PC-3 (cell line): Measurements from ENCODE around the gene EEF1E1. TPM values are rescaled to one million over a fixed set of nuclear protein-coding genes. Genes with fewer than 3 reads are reported as not detected.

Source experiments
- ATAC-seq: fragments of 200-7000 bp; cut with Tn5 transposase; 2 replicates; pipeline ENCODE4 v1.9.1; 2020; ENCODE audit warnings: mild to moderate bottlenecking, moderate library complexity
- BruUV-seq: library from RNA; stranded (reverse); fragments of 400-500 nt; replicated peaks from 2 replicates; lab custom pipeline; 2021; lab: Mats Ljungman, UMichigan
- CTCF ChIA-PET: fragments of 300-600 bp; sonication (Branson Sonifier 250); formaldehyde crosslinking; loops from one replicate; lab custom pipeline; 2022; ENCODE audit warnings: antibody characterized with exemption; lab: Charles Lee
- POLR2A ChIA-PET: fragments of 300-600 bp; sonication (Branson Sonifier 250); formaldehyde crosslinking; loops from one replicate; lab custom pipeline; 2022; ENCODE audit warnings: antibody characterized with exemption; ENCODE audit not compliant: unreplicated experiment; lab: Charles Lee
- DNase-seq: peaks from one replicate; pipeline ENCODE4 v3.0.0-alpha.2; 2015
- H2AFZ ChIP-seq: fragments of 300-600 bp; sonication (generic); 2 replicates; pipeline ENCODE4 v1.6.0; 2016; ENCODE audit warnings: antibody characterized with exemption, low read length
- H3F3A ChIP-seq: fragments of 300-600 bp; sonication (generic); one replicate; pipeline ENCODE4 v1.6.0; 2017; ENCODE audit warnings: antibody characterized with exemption, low read length, control low read depth, mild to moderate bottlenecking; ENCODE audit not compliant: unreplicated experiment
- H3K27ac ChIP-seq: fragments of 300-600 bp; sonication (generic); 2 replicates; pipeline ENCODE4 v1.5.1; 2016; ENCODE audit warnings: mild to moderate bottlenecking, low read length
- H3K27me3 ChIP-seq: fragments of 300-600 bp; sonication (generic); 2 replicates; pipeline ENCODE4 v1.6.1; 2016; ENCODE audit warnings: low read length, mixed read lengths
- H3K36me3 ChIP-seq: fragments of 300-600 bp; sonication (generic); 2 replicates; pipeline ENCODE4 v1.6.1; 2016; ENCODE audit warnings: low read depth, mixed run types, low read length, mixed read lengths
- H3K4me1 ChIP-seq: fragments of 300-600 bp; sonication (generic); 2 replicates; pipeline ENCODE4 v1.5.1; 2016; ENCODE audit warnings: low read length; ENCODE audit not compliant: insufficient read depth
- H3K4me2 ChIP-seq: fragments of 300-600 bp; sonication (generic); 2 replicates; pipeline ENCODE4 v1.6.0; 2016; ENCODE audit warnings: low read length
- H3K4me3 ChIP-seq: fragments of 300-600 bp; sonication (generic); 2 replicates; pipeline ENCODE4 v1.5.1; 2016; ENCODE audit warnings: mild to moderate bottlenecking, low read length, mixed read lengths
- H3K79me2 ChIP-seq: fragments of 300-600 bp; sonication (generic); 2 replicates; pipeline ENCODE4 v1.6.1; 2017; ENCODE audit warnings: low read length, mixed read lengths
- H3K9ac ChIP-seq: fragments of 300-600 bp; sonication (generic); 2 replicates; pipeline ENCODE4 v1.6.0; 2016; ENCODE audit warnings: mild to moderate bottlenecking, low read length
- H3K9me2 ChIP-seq: fragments of 300-600 bp; sonication (generic); replicated peaks from 2 replicates; pipeline ENCODE4 v1.6.1; 2016; ENCODE audit warnings: mixed run types, low read length, mixed read lengths
- H3K9me3 ChIP-seq: fragments of 300-600 bp; sonication (generic); 2 replicates; pipeline ENCODE4 v1.6.1; 2016; ENCODE audit warnings: low read length, mixed read lengths
- H4K20me1 ChIP-seq: fragments of 300-600 bp; sonication (generic); 2 replicates; pipeline ENCODE4 v1.6.1; 2016; ENCODE audit warnings: low read length, mixed read lengths
- EZH2 ChIP-seq: fragments of 300-600 bp; sonication (generic); IDR thresholded peaks from one replicate; pipeline ENCODE4 v1.6.1; 2017; ENCODE audit warnings: antibody characterized with exemption, mild to moderate bottlenecking, low read length; ENCODE audit not compliant: unreplicated experiment
- EZH2phosphoT487 ChIP-seq: fragments of 300-600 bp; sonication (generic); IDR thresholded peaks from 2 replicates; pipeline ENCODE4 v1.6.1; 2018; ENCODE audit warnings: mild to moderate bottlenecking, antibody characterized with exemption, low read length, borderline replicate concordance
- intact Hi-C: fragments of 100-400 bp; cut with micrococcal nuclease; formaldehyde crosslinking; loops from 2 replicates; pipeline ENCODE4 v1.9.0; 2023
- total RNA-seq: library from RNA; depleted of rRNA; stranded (reverse); fragments of >200 nt; gene quantifications from 2 replicates; pipeline ENCODE4 v1.2.3, GENCODE V29; 2014
- TF ChIP-seq, protein P1 (sequence below): fragments of 300-600 bp; sonication (generic); conservative IDR thresholded peaks from 2 replicates; pipeline ENCODE4 v1.5.1; 2017; ENCODE audit warnings: antibody characterized with exemption, low read depth, mild to moderate bottlenecking, low read length

Gene EEF1E1
- total RNA-seq, 1 experiment from 2014 or later, result 72.6 TPM

DNA sequence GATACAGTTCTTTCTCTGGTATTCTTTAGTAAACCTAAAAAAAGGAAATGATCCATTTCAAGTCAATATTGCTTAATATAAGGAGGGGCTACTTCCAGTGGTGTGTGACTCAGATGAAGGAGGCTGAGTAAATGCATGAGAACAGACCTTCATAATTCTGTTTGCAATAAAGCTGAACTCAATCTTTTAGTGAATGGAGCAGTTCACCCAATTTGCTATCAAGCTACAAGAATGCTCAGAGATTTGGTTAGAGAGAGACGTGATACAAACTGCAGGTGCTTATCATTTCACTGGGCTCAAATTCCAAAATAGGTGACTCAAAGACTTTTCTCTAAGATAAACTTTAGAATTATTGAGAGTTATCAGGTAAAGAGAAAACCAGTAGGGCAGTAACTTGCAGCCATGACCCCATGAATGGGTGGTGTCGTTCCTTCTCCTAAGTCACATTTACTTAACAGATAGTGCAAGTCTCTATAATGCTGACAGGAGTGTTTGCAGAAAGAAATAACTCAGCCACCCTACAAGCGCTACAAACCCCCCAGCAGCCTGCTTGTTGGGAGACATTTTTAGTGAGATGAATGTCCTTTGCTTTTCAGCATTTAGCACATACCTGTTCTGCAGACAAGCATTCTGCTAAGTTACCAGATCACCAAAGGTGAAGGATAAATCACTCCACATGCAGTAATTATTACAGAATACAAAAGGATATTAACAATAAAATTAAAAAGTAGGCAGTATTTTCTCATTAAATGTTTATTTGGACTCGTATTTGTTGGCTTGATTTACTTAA, 21.8 kb downstream of the EEF1E1 start:
- peaks cover 49% of the 10 kb centered on the region for H3K79me2 ChIP-seq
- peaks cover 14% of the 10 kb centered on the region for H3F3A ChIP-seq
- H3K9ac ChIP-seq, result peak overlapping the region; percentile 22
- H3K36me3 ChIP-seq, result 0 out of 2 replicates have a peak, but pooled peaks cover 7% of the 10 kb centered on the region
- H3K27ac ChIP-seq, result peak overlapping the region; percentile 80
- CTCF ChIA-PET, result no interaction called here
- no peak for TF ChIP-seq EZH2phosphoT487
- TF ChIP-seq EZH2, result no peak
- TF ChIP-seq, protein P1, sequence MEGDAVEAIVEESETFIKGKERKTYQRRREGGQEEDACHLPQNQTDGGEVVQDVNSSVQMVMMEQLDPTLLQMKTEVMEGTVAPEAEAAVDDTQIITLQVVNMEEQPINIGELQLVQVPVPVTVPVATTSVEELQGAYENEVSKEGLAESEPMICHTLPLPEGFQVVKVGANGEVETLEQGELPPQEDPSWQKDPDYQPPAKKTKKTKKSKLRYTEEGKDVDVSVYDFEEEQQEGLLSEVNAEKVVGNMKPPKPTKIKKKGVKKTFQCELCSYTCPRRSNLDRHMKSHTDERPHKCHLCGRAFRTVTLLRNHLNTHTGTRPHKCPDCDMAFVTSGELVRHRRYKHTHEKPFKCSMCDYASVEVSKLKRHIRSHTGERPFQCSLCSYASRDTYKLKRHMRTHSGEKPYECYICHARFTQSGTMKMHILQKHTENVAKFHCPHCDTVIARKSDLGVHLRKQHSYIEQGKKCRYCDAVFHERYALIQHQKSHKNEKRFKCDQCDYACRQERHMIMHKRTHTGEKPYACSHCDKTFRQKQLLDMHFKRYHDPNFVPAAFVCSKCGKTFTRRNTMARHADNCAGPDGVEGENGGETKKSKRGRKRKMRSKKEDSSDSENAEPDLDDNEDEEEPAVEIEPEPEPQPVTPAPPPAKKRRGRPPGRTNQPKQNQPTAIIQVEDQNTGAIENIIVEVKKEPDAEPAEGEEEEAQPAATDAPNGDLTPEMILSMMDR, result no peak
- no peaks in the 10 kb centered on the region for H3K9me2 ChIP-seq
- no peak overlapping the region for H2AFZ ChIP-seq
- POLR2A ChIA-PET, result interaction anchor here (0.6 kb wide), 1 partner anchor 8 kb away, joined by 7 read pairs; no protein-coding TSS in a partner anchor
- peak; percentile 47 for ATAC-seq
- no TSS peak for BruUV-seq
- peaks cover 3% of the 10 kb centered on the region; the same call in 1 of the 2 replicates for H4K20me1 ChIP-seq
- intact Hi-C loops, result loop anchor here (2.0 kb wide), 1 partner anchor 14 kb away; no protein-coding TSS in a partner anchor
- peak overlapping the region; percentile 71 for H3K4me2 ChIP-seq
- no peaks in the 10 kb centered on the region for H3K27me3 ChIP-seq
- H3K9me3 ChIP-seq, result no peaks in the 10 kb centered on the region
- H3K4me3 ChIP-seq, result peak overlapping the region; percentile 13; the same call in 1 of the 2 replicates
- peak; percentile 82 for DNase-seq
- H3K4me1 ChIP-seq, result peaks cover 60% of the 10 kb centered on the region

DNA sequence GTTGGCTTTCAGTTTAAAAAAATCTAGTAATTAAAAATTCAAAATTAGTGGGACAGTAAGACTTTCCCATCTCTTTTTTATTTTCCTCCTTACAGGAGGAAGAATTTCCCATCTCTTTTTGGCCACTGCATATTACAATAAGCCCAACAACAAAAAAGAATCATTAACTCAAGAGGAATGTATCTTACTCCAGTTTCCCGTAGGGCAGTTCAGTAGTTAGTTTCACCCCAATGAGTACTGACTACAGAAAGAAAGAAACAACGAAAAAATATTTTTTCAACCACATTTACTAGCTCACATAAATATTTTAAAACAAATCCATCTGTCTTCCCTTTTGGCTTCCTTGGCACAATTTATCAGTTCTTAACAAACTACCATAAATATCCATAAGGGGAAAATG, 23.2 kb downstream of the EEF1E1 start:
- Histone ChIP-seq H2AFZ (no peak overlapping the region), H3K27me3 (no peaks in the 10 kb centered on the region), H3K9me2 (no peaks in the 10 kb centered on the region), H3K4me1 (peaks cover 47% of the 10 kb centered on the region), H3K27ac (no peak overlapping the region), H3K4me2 (no peak overlapping the region; the same call in 1 of the 2 replicates), H3K36me3 (0 out of 2 replicates have a peak, but pooled peaks cover 7% of the 10 kb centered on the region), H3K79me2 (peaks cover 42% of the 10 kb centered on the region), H3K4me3 (no peak overlapping the region), H3K9me3 (no peaks in the 10 kb centered on the region), H3K9ac (no peak overlapping the region), H3F3A (peaks cover 14% of the 10 kb centered on the region), H4K20me1 (no peaks in the 10 kb centered on the region)
- no peak for DNase-seq
- ATAC-seq, result no peak
- BruUV-seq, result no TSS peak
- CTCF ChIA-PET, result no interaction called here
- intact Hi-C loops, result no loop called here
- TF ChIP-seq EZH2 (no peak), EZH2phosphoT487 (no peak)
- TF ChIP-seq, protein P1, result no peak
- POLR2A ChIA-PET, result no interaction called here

DNA sequence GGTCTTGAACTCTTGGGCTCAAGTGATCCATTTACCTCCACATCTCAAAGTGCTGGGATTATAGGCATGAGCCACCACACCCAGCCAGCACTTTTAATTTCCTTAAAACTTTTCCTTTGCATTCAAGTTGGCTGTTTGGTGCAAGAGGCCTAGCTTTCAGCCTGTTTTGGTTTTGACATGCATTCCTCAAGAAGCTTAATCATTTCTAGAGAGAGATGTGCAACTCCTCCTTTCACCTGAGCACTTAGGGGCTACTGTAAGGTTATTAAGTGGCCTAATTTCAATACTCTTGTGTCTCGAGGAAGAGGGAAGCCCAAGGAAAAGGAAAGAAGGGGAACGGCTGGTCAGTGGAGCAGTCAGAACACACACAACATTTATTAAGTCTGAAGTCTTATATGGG, 24.4 kb downstream of the EEF1E1 start:
- no peak overlapping the region for H3K4me2 ChIP-seq
- intact Hi-C loops, result no loop called here
- DNase-seq, result no peak
- no peak overlapping the region for H3K4me3 ChIP-seq
- H3K4me1 ChIP-seq, result peaks cover 37% of the 10 kb centered on the region
- H3K27ac ChIP-seq, result no peak overlapping the region
- H2AFZ ChIP-seq, result no peak overlapping the region
- BruUV-seq, result no TSS peak
- no peaks in the 10 kb centered on the region for H4K20me1 ChIP-seq
- no peak for TF ChIP-seq EZH2
- TF ChIP-seq, protein P1, result no peak
- no peak for TF ChIP-seq EZH2phosphoT487
- ATAC-seq, result no peak
- H3F3A ChIP-seq, result peaks cover 8% of the 10 kb centered on the region
- H3K36me3 ChIP-seq, result 0 out of 2 replicates have a peak, but pooled peaks cover 7% of the 10 kb centered on the region
- peaks cover 37% of the 10 kb centered on the region for H3K79me2 ChIP-seq
- no peak overlapping the region for H3K9ac ChIP-seq
- CTCF ChIA-PET, result no interaction called here
- H3K9me3 ChIP-seq, result no peaks in the 10 kb centered on the region
- H3K9me2 ChIP-seq, result no peaks in the 10 kb centered on the region
- H3K27me3 ChIP-seq, result no peaks in the 10 kb centered on the region
- POLR2A ChIA-PET, result no interaction called here
